Right ventricle myocardium superior (tissue), 1 donor: ENCODE measurements around the gene RAB8A. TPM values are rescaled to one million over a fixed set of nuclear protein-coding genes. Genes with fewer than 3 reads are reported as not detected.
"Not testable (repeated sequence)": the region's sequence is repeated elsewhere in the genome, so short reads cannot be mapped to it uniquely, and the experiment has no call there.

Source experiments
- ATAC-seq: fragments of 200-7000 bp; cut with Tn5 transposase; one replicate; pipeline ENCODE4 v1.9.1; 2020; ENCODE audit warnings: mild to moderate bottlenecking; ENCODE audit not compliant: poor library complexity
- DNase-seq: peaks from one replicate; pipeline ENCODE4 v3.0.0-alpha.2; 2020
- intact Hi-C: fragments of 100-400 bp; cut with DNase I; formaldehyde crosslinking; loops from one replicate; pipeline ENCODE4 v1.11.2; 2022
- total RNA-seq: library from RNA; stranded (reverse); fragmentation: NEBNext Ultra II Directional; extraction: Animal tissue kit (Norgen Biotek cat#: 25700); gene quantifications from one replicate; pipeline ENCODE4 v1.2.1, GENCODE V29; 2021
- donor health status: DM: no; HTN: yes; CAD: no; lungs with severe emphysema.

The RAB8A gene
- total RNA-seq, 1 donor from 2014 or later = 16.8 TPM

- ATAC-seq = peak; percentile 29
- peak; percentile 79 for DNase-seq
- intact Hi-C loops = loop anchor here (5.0 kb wide), 1 partner anchor 35 kb away; the partner anchor contains the start of gene RAB8A
Measured at GRCh38 chr19:16076958-16077611, 34.6 kb upstream of the RAB8A start.

DNA sequence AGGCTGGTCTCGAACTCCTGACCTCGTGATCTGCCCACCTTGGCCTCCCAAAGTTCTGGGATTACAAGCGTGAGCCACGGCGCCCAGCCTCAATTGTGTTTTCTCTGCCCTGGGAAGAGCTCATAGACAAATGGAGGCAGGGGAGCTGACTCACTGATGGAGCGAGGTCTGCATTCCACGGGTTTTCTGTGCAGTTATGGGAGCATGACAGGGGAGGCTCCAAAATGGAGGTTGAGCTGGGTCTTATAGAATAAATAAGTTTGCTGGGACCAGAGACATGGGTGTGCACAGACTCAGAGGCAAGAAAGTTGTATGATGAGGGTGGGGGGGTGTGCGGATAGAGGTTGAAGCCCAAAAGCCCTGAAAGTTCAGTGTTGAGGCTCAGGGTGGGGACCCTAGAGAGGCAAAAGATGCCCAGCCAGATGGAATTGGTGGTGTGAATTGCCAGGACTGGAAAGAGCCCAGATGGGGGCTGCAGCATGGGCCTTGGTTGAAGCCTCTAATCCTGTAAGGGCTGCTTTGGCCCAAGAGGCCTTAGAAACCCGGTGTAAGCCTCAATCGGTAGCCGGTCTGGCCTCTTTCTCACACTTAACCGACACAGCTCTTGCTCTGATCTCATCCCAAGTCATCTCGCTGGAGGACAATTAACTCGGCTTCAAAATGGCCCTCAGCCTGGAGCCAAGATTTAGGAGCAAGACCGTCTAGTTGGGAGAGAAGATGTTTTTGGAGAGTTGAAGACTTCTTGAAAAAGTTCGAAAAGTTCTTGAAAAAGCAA lies 33.5 kb upstream of the RAB8A start:
- intact Hi-C loops = loop anchor here (5.0 kb wide), 1 partner anchor 34 kb away; the partner anchor contains the start of gene RAB8A
- peak; percentile 11 for ATAC-seq
- no peak for DNase-seq

DNA sequence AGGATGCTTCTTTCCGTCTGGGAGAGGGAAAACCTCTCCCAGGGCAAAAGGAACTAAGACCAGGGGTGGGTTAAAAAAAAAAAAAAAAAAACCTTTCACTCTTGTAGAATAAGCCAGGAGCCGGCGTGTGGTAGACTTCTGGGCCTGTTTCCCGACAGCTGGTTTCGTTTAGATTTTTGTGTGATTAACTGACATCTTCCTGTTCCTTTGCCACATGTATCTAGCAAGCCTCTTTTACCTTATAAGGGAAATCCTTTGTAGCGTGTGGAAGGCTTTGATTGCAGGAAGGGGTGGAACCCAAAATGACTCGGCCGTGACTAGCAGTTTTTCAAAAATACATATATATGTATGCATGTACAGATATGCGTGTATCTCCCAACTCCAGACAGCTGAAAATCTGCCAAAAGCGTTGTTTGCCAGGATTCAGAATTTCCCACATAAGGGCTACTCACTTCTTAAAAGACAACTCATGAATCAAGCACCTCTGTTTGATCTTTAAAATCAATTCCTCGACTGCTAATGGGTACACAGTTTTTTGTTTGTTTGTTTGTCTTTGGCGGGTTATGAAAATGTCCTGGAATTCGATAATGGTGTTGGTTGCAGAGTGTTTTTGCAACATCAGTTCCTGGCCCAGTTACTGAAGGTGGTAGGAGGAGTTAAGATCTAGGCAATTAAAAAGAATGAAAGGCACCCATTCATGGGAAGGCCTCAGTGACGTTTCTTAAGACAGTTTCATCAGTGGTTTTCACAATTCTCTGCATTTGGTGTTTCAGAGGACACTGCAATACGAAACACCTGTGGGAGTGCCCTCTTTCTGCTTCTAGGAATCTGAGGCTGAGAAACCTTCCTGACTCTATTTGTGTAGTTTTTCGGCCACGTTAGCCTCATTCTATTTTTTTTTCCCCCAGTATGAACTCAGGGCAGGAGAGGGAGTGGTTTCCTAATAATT lies 32.7 kb upstream of the RAB8A start:
- peak; percentile 76 for DNase-seq
- intact Hi-C loops = loop anchor here (5.0 kb wide), 1 partner anchor 33 kb away; the partner anchor contains the start of gene RAB8A
- peak; percentile 54 for ATAC-seq

- no peak for ATAC-seq
- intact Hi-C loops = no loop called here
- no peak for DNase-seq
Measured at GRCh38 chr19:16084067-16084685, 27.5 kb upstream of the RAB8A start.

- DNase-seq (no peak), ATAC-seq (no peak)
- intact Hi-C loops = no loop called here
Measured at GRCh38 chr19:16085115-16085514, 26.6 kb upstream of the RAB8A start.

DNA sequence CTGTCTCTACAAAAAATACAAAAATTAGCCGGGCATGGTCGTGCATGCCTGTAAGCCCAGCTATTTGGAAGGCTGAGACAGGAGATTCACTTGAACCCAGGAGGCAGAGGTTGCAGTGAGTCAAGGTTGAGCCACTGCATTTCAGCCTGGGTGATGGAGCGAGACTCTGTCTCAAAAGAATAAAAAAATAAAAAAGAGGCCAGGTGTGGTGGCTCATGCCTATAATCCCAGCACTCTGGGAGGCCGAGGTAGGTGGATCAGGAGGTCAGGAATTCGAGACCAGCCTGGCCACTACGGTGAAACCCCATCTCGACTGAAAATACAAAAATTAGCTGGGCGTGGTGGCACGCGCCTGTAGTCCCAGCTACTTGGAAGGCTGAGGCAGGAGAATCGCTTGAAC lies 24.3 kb upstream of the RAB8A start:
- DNase-seq, ATAC-seq, intact Hi-C loops: not testable (repeated sequence)

- DNase-seq = peak; percentile 37
- ATAC-seq = no peak
- intact Hi-C loops = no loop called here
Measured at GRCh38 chr19:16087940-16088339, 23.7 kb upstream of the RAB8A start.

DNA sequence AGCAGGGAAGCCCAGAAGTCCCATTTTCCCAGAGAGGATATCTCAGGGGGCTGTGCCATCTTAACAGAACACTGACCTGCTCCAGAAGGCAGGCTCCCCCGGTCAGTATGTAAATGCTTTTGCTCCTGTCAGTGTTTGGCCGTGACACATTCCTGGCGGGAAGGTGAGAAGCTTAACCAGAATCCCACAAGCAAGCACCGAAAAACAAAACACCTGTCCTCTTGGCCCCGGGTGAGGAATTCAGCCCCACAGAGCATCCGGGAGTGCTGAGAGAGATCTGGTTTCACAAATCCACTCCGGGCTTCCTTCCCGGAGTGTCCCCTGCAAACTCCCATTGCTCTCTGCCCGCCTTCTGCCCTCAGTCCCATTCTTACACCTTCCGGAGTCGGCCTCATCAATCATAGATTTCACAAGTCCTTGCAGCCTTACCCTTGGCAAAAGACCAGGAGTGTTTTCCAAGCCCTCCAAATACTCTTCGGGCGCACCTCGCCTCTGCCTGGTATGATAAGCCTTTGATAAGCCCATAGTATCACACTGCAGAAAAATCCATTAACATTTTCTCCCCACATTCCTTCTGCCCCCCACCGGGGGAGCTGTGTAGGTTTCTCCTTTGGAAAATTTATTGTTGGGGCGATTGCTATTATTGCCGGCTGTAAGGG lies 23.2 kb upstream of the RAB8A start:
- intact Hi-C loops = no loop called here
- ATAC-seq (no peak), DNase-seq (no peak)

DNA sequence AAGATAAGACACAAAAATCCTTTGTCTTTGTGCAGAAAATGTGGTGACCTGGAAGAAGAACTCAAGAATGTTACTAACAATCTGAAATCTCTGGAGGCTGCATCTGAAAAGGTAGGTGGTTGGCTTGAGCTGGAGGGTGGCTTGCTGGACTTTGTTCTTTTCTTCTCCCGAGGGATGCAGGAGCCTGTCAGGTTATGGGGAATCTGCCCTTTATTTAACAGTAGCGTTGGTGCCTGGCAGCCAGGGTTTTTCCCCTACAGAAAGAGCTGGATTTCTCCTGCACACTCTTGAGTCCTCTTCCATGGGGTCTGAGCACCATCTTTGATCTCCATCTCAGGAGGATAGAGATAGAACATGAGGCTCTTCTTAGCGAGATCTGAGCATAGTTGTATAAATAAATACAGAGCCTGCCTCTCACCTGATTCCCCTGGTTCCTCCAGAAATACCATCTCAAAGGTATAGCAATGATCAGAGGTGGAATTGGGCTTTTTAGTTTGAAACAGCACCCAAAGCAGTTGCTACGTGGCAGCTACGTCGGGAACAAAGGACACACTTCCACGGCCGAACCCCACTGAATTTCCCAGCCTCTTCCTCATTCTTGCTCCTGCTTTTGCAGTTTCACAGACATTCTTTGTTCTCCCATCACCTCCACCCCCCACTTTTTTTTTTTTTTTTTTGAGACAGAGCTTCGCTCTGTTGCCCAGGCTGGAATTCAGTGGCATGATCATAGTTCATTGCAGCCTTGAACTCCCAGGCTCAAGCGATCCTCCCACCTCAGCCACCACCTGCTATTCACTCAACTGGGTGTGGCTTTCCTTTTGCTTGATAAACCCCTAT lies 22.5 kb upstream of the RAB8A start:
- intact Hi-C loops = no loop called here
- no peak for DNase-seq
- ATAC-seq = no peak

GRCh38 chr19:16091546-16092475 lies 19.9 kb upstream of the RAB8A start:
- DNase-seq = no peak
- ATAC-seq = no peak

GRCh38 chr19:16094360-16095070 lies 17.2 kb upstream of the RAB8A start:
- intact Hi-C loops = no loop called here
- no peak for DNase-seq
- no peak for ATAC-seq

More at GRCh38 chr19:16091546-16092475, 19.9 kb upstream of the RAB8A start:
- intact Hi-C loops = no loop called here

GRCh38 chr19:16095071-16095571 lies 16.6 kb upstream of the RAB8A start:
- intact Hi-C loops = no loop called here
- ATAC-seq = peak; percentile 39
- peak; percentile 44 for DNase-seq

GRCh38 chr19:16096280-16096855 lies 15.3 kb upstream of the RAB8A start:
- intact Hi-C loops = no loop called here
- no peak for DNase-seq
- ATAC-seq = no peak

DNA sequence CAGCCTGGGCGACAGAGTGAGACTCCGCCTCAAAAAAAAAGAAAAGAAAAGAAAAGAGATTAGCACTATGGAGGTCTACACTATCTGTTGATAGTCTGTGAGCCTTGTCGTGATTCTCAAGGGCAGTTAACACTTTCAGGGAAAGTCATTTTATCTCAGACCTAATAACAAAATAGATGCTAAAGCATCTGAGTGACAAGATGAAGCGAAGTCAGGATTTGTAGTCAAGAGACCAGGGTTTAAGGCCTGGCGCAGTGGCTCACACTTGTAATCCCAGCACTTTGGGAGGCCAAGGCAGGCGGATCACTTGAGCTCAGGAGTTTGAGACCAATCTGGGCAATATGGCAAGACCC lies 13.3 kb upstream of the RAB8A start:
- ATAC-seq (no peak), DNase-seq (no peak)
- intact Hi-C loops = no loop called here

DNA sequence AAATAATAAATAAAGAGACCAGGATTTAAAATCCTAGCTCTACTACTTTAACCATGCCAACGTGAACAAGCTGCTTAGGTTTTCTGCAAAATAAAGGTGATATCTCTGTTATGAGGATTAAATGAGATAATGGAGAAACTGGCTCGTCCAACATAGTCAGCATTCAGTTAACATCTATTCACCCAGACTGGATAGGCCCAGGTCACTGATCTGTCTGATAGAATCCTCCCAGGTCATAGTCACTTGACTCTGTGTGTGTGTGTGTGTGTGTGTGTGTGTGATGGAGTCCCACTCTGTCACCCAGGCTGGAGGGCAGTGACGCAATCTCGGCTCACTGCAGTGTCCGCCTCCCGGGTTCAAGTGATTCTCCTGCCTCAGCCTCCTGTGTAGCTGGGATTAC lies 12.9 kb upstream of the RAB8A start:
- ATAC-seq (no peak), DNase-seq (no peak)
- intact Hi-C loops = no loop called here
